HepG2 (cell line): Measurements from ENCODE around the gene ACTN3. TPM values are rescaled to one million over a fixed set of nuclear protein-coding genes. Genes with fewer than 3 reads are reported as not detected.

Experiments used
- AGO1 ChIP-seq: fragments of 200-400 bp; formaldehyde crosslinking; IDR thresholded peaks from 2 replicates; pipeline ENCODE4 v1.6.1; 2017; ENCODE audit warnings: mild to moderate bottlenecking, low read depth, low read length, moderate library complexity; ENCODE audit not compliant: poor library complexity, severe bottlenecking
- BCLAF1 ChIP-seq: fragments of 450-650 bp; IDR thresholded peaks from 2 replicates; pipeline ENCODE4 v1.6.1; 2017; ENCODE audit warnings: mild to moderate bottlenecking
- BORCS8-MEF2B ChIP-seq: sonication (generic); formaldehyde crosslinking; IDR thresholded peaks from 2 replicates; pipeline ENCODE4 v1.8.0; 2022; ENCODE audit warnings: mild to moderate bottlenecking, missing genetic modification reagents
- CBFB ChIP-seq: sonication (generic); formaldehyde crosslinking; IDR thresholded peaks from 2 replicates; pipeline ENCODE4 v1.4.0; 2020; ENCODE audit warnings: missing genetic modification reagents
- ELF3 ChIP-seq: IDR thresholded peaks from 2 replicates; pipeline ENCODE4 v1.6.1; 2016; ENCODE audit warnings: missing genetic modification reagents, missing compliant biosample characterization
- HNRNPL ChIP-seq: fragments of 200-400 bp; formaldehyde crosslinking; IDR thresholded peaks from 2 replicates; pipeline ENCODE4 v1.6.1; 2017; ENCODE audit warnings: mild to moderate bottlenecking, low read depth, low read length
- KDM5B ChIP-seq: sonication (generic); formaldehyde crosslinking; IDR thresholded peaks from 2 replicates; pipeline ENCODE4 v1.4.0; 2020; ENCODE audit warnings: missing genetic modification reagents, mild to moderate bottlenecking, borderline replicate concordance
- MED1 ChIP-seq: sonication (generic); formaldehyde crosslinking; IDR thresholded peaks from 2 replicates; pipeline ENCODE4 v1.4.0; 2020; ENCODE audit warnings: missing genetic modification reagents
- NFIC ChIP-seq: IDR thresholded peaks from 2 replicates; pipeline ENCODE4 v1.6.1; 2012; ENCODE audit warnings: mild to moderate bottlenecking, low read length, inconsistent platforms
- NFKBIZ ChIP-seq: IDR thresholded peaks from 2 replicates; pipeline ENCODE4 v1.6.1; 2018; ENCODE audit warnings: missing genetic modification reagents, missing compliant biosample characterization
- NRL ChIP-seq: sonication (generic); formaldehyde crosslinking; IDR thresholded peaks from 2 replicates; pipeline ENCODE4 v1.5.0; 2020; ENCODE audit warnings: missing genetic modification reagents, mild to moderate bottlenecking, moderate library complexity, borderline replicate concordance
- POLR2A ChIP-seq, 2 experiments: IDR thresholded peaks; 2 replicates each; pipeline ENCODE4 v1.6.1; 2011; ENCODE audit warnings: low read depth in 2 of 2, low read length in 2 of 2, mild to moderate bottlenecking in 1 of 2, moderate library complexity in 1 of 2; ENCODE audit not compliant: insufficient read depth in 1 of 2
- RBM39 ChIP-seq: fragments of 200-400 bp; formaldehyde crosslinking; IDR thresholded peaks from one replicate; pipeline ENCODE4 v1.6.1; 2018; ENCODE audit warnings: antibody characterized with exemption, mild to moderate bottlenecking, low read depth, low read length; ENCODE audit not compliant: poor library complexity, severe bottlenecking
- REPIN1 ChIP-seq: sonication (generic); formaldehyde crosslinking; IDR thresholded peaks from 2 replicates; pipeline ENCODE4 v1.8.0; 2022; ENCODE audit warnings: missing genetic modification reagents, low read depth, mild to moderate bottlenecking, borderline replicate concordance
- RFX1 ChIP-seq: fragments of 450-650 bp; IDR thresholded peaks from 2 replicates; pipeline ENCODE4 v1.6.1; 2017
- SSRP1 ChIP-seq: IDR thresholded peaks from 2 replicates; pipeline ENCODE4 v1.6.1; 2016; ENCODE audit warnings: control low read depth
- WIZ ChIP-seq: sonication (generic); formaldehyde crosslinking; IDR thresholded peaks from 2 replicates; pipeline ENCODE4 v1.5.1; 2020; ENCODE audit warnings: mild to moderate bottlenecking, missing genetic modification reagents
- ZFP41 ChIP-seq: sonication (generic); formaldehyde crosslinking; IDR thresholded peaks from 2 replicates; pipeline ENCODE4 v1.4.0; 2020; ENCODE audit warnings: mild to moderate bottlenecking, missing genetic modification reagents, borderline replicate concordance
- ZNF30 ChIP-seq: sonication (generic); formaldehyde crosslinking; IDR thresholded peaks from 2 replicates; pipeline ENCODE4 v1.5.0; 2020; ENCODE audit warnings: mild to moderate bottlenecking, missing genetic modification reagents
- ZNF563 ChIP-seq: sonication (generic); formaldehyde crosslinking; IDR thresholded peaks from 2 replicates; pipeline ENCODE4 v1.8.0; 2022; ENCODE audit warnings: mild to moderate bottlenecking, moderate library complexity, missing genetic modification reagents
- ZNF577 ChIP-seq: sonication (generic); formaldehyde crosslinking; IDR thresholded peaks from 2 replicates; pipeline ENCODE4 v1.4.0; 2020; ENCODE audit warnings: mild to moderate bottlenecking, low read depth, missing genetic modification reagents, borderline replicate concordance
- ZNF589 ChIP-seq: sonication (generic); formaldehyde crosslinking; conservative IDR thresholded peaks from 2 replicates; pipeline ENCODE4 v1.8.0; 2022; ENCODE audit warnings: mild to moderate bottlenecking, moderate library complexity, missing genetic modification reagents
- ZNF597 ChIP-seq: sonication (generic); formaldehyde crosslinking; IDR thresholded peaks from 2 replicates; pipeline ENCODE4 v1.5.0; 2020; ENCODE audit warnings: missing genetic modification reagents
- ZNF607 ChIP-seq: sonication (generic); formaldehyde crosslinking; IDR thresholded peaks from 2 replicates; pipeline ENCODE4 v1.5.1; 2020; ENCODE audit warnings: missing genetic modification reagents, mild to moderate bottlenecking, borderline replicate concordance
- ZNF691 ChIP-seq: sonication (generic); formaldehyde crosslinking; IDR thresholded peaks from 2 replicates; pipeline ENCODE4 v1.4.0; 2020; ENCODE audit warnings: missing genetic modification reagents, low read depth, mild to moderate bottlenecking, borderline replicate concordance
- ZNF75D ChIP-seq: sonication (generic); formaldehyde crosslinking; IDR thresholded peaks from 2 replicates; pipeline ENCODE4 v1.8.1; 2023; ENCODE audit warnings: missing genetic modification reagents, mild to moderate bottlenecking, borderline replicate concordance
- polyA plus RNA-seq, 8 experiments: library from polyadenylated mRNA; depleted of rRNA in 3 of 8; stranded (reverse) in 7 of 8; unstranded in 1 of 8; fragments of >200 nt; fragmentation: Illumina TruSeq in 4 of 8; extraction: Trizol in 4 of 8; gene quantifications; 2 replicates each; pipeline versions ENCODE4 v1.2.1 to v1.2.3, GENCODE V29; 2011 to 2016; ENCODE audit warnings: low read depth in 4 of 8, missing spikeins in 1 of 8, mixed read lengths in 1 of 8; ENCODE audit not compliant: insufficient read depth in 1 of 8
- total RNA-seq, 5 experiments: library from RNA; depleted of rRNA; stranded (reverse); fragments of >200 nt; fragmentation: Illumina TruSeq; extraction: Trizol; gene quantifications; 2 replicates each; pipeline ENCODE4 v1.2.3, GENCODE V29; 2016; ENCODE audit warnings: low read depth in 1 of 5

The ACTN3 gene
- total and polyA plus RNA-seq, 2 of the 13 experiments (the other 11 are each of a cell fraction or from before 2014, with no cell fraction given), result 0.04 to 0.09 TPM

- TF ChIP-seq NFKBIZ (CRISPR knock-in tag) (no peak), CBFB (CRISPR knock-in tag) (no peak; the same call in 1 of the 2 replicates), ZNF563 (CRISPR knock-in tag) (no peak), AGO1 (peak; percentile 18), MED1 (CRISPR knock-in tag) (peak; percentile 44; the same call in 1 of the 2 replicates), RBM39 (peak; percentile 75), RFX1 (no peak), POLR2A (IDR thresholded peaks at IDR 0.05; ENCODE audit: insufficient read depth in 1 of 2, low read depth in 2 of 2, low read length in 2 of 2) (peak; percentile 70 to 73), ZNF30 (no peak), SSRP1 (CRISPR knock-in tag) (no peak), HNRNPL (no peak), ZNF691 (CRISPR knock-in tag) (peak; percentile 55; the same call in 1 of the 2 replicates), ZFP41 (CRISPR knock-in tag) (no peak), ELF3 (0 out of 2 replicates have a peak, but pooled peaks have one; percentile 45), NFIC (no peak), ZNF75D (CRISPR knock-in tag) (no peak), KDM5B (peak; percentile 56; the same call in 1 of the 2 replicates), BCLAF1 (no peak), ZNF577 (CRISPR knock-in tag) (no peak), REPIN1 (no peak; the same call in 1 of the 2 replicates), BORCS8-MEF2B (peak; percentile 62; the same call in 1 of the 2 replicates), ZNF597 (CRISPR knock-in tag) (no peak), ZNF589 (CRISPR knock-in tag) (no peak), WIZ (CRISPR knock-in tag) (no peak), NRL (CRISPR knock-in tag) (no peak), ZNF607 (no peak; the same call in 1 of the 2 replicates)
Observed at GRCh38 chr11:66545701-66546367, 869 bp upstream of the ACTN3 start, which contains the start of gene ZDHHC24 (continued).
